HEK293 (cell line): ENCODE data around the gene GPR162.
A peak's percentile ranks its signal among the peaks of the same experiment; 100 is the strongest.

ENCODE experiments used
- ATF2 ChIP-seq: fragments of 450-650 bp; formaldehyde crosslinking; IDR thresholded peaks from 2 replicates; pipeline ENCODE4 v1.5.1; 2016; ENCODE audit warnings: missing biosample characterization, missing genetic modification characterization, low read depth
- BCL6B ChIP-seq: fragments of 450-650 bp; formaldehyde crosslinking; IDR thresholded peaks from 2 replicates; pipeline ENCODE4 v1.5.1; 2017; ENCODE audit warnings: missing biosample characterization, missing genetic modification characterization
- CTCF ChIP-seq: fragments of 450-650 bp; formaldehyde crosslinking; IDR thresholded peaks from 2 replicates; pipeline ENCODE4 v1.5.1; 2016; ENCODE audit warnings: missing biosample characterization, missing genetic modification characterization
- MEIS1 ChIP-seq: sonication (generic); formaldehyde crosslinking; IDR thresholded peaks from 2 replicates; pipeline ENCODE4 v1.8.1; 2022; ENCODE audit warnings: missing genetic modification reagents, mild to moderate bottlenecking, borderline replicate concordance
- OSR2 ChIP-seq: fragments of 450-650 bp; formaldehyde crosslinking; IDR thresholded peaks from 2 replicates; pipeline ENCODE4 v1.5.1; 2016; ENCODE audit warnings: missing biosample characterization, missing genetic modification characterization
- OVOL3 ChIP-seq: fragments of 450-650 bp; formaldehyde crosslinking; IDR thresholded peaks from 2 replicates; pipeline ENCODE4 v1.5.1; 2016; ENCODE audit warnings: missing biosample characterization, missing genetic modification characterization
- SP3 ChIP-seq: fragments of 450-650 bp; formaldehyde crosslinking; IDR thresholded peaks from 2 replicates; pipeline ENCODE4 v1.5.1; 2016; ENCODE audit warnings: missing biosample characterization, missing genetic modification characterization
- WT1 ChIP-seq: fragments of 450-650 bp; formaldehyde crosslinking; IDR thresholded peaks from 2 replicates; pipeline ENCODE4 v1.5.1; 2016; ENCODE audit warnings: missing biosample characterization, missing genetic modification characterization
- ZNF132 ChIP-seq: fragments of 450-650 bp; formaldehyde crosslinking; IDR thresholded peaks from 2 replicates; pipeline ENCODE4 v1.5.1; 2017; ENCODE audit warnings: missing biosample characterization, missing genetic modification characterization, borderline replicate concordance
- ZNF248 ChIP-seq: fragments of 450-650 bp; formaldehyde crosslinking; IDR thresholded peaks from 2 replicates; pipeline ENCODE4 v1.5.1; 2017; ENCODE audit warnings: missing biosample characterization, missing genetic modification characterization
- ZNF341 ChIP-seq: fragments of 450-650 bp; formaldehyde crosslinking; IDR thresholded peaks from 2 replicates; pipeline ENCODE4; 2016; ENCODE audit warnings: low read depth, missing biosample characterization, missing genetic modification characterization
- ZNF354C ChIP-seq: fragments of 450-650 bp; formaldehyde crosslinking; IDR thresholded peaks from 2 replicates; pipeline ENCODE4 v1.5.1; 2016; ENCODE audit warnings: missing biosample characterization, missing genetic modification characterization, low read depth, borderline replicate concordance
- ZNF37A ChIP-seq: fragments of 450-650 bp; IDR thresholded peaks from 2 replicates; pipeline ENCODE4 v1.5.1; 2018; ENCODE audit warnings: missing biosample characterization, missing genetic modification characterization
- ZNF391 ChIP-seq: fragments of 450-650 bp; formaldehyde crosslinking; IDR thresholded peaks from 2 replicates; pipeline ENCODE4 v1.5.1; 2016; ENCODE audit warnings: low read depth, missing biosample characterization, missing genetic modification characterization, borderline replicate concordance
- ZNF404 ChIP-seq: fragments of 450-650 bp; formaldehyde crosslinking; IDR thresholded peaks from 2 replicates; pipeline ENCODE4 v1.5.1; 2017; ENCODE audit warnings: missing biosample characterization, missing genetic modification characterization
- ZNF423 ChIP-seq: fragments of 450-650 bp; formaldehyde crosslinking; IDR thresholded peaks from 2 replicates; pipeline ENCODE4 v1.5.1; 2016; ENCODE audit warnings: missing biosample characterization, missing genetic modification characterization
- ZNF488 ChIP-seq: fragments of 450-650 bp; formaldehyde crosslinking; IDR thresholded peaks from 2 replicates; pipeline ENCODE4 v1.5.1; 2016; ENCODE audit warnings: missing biosample characterization, missing genetic modification characterization
- ZNF510 ChIP-seq: fragments of 450-650 bp; formaldehyde crosslinking; IDR thresholded peaks from 2 replicates; pipeline ENCODE4 v1.5.1; 2018; ENCODE audit warnings: mild to moderate bottlenecking, missing genetic modification characterization, missing biosample characterization; ENCODE audit not compliant: insufficient replicate concordance
- ZNF530 ChIP-seq: fragments of 450-650 bp; formaldehyde crosslinking; IDR thresholded peaks from 2 replicates; pipeline ENCODE4 v1.5.1; 2016; ENCODE audit warnings: low read depth, missing biosample characterization, missing genetic modification characterization
- ZNF548 ChIP-seq: fragments of 450-650 bp; formaldehyde crosslinking; IDR thresholded peaks from 2 replicates; pipeline ENCODE4 v1.5.1; 2016; ENCODE audit warnings: missing biosample characterization, missing genetic modification characterization
- ZNF560 ChIP-seq: fragments of 450-650 bp; formaldehyde crosslinking; IDR thresholded peaks from 2 replicates; pipeline ENCODE4 v1.5.1; 2017; ENCODE audit warnings: missing biosample characterization, missing genetic modification characterization, borderline replicate concordance
- ZNF621 ChIP-seq: fragments of 450-650 bp; formaldehyde crosslinking; IDR thresholded peaks from 2 replicates; pipeline ENCODE4 v1.5.1; 2017; ENCODE audit warnings: missing biosample characterization, missing genetic modification characterization
- ZNF629 ChIP-seq: fragments of 450-650 bp; formaldehyde crosslinking; IDR thresholded peaks from 2 replicates; pipeline ENCODE4 v1.5.1; 2017; ENCODE audit warnings: missing biosample characterization, missing genetic modification characterization
- ZNF776 ChIP-seq: fragments of 450-650 bp; formaldehyde crosslinking; IDR thresholded peaks from 2 replicates; pipeline ENCODE4 v1.5.0; 2017; ENCODE audit warnings: missing biosample characterization, missing genetic modification characterization, borderline replicate concordance
- TF ChIP-seq, protein P1 (sequence below): fragments of 450-650 bp; formaldehyde crosslinking; IDR thresholded peaks from 2 replicates; pipeline ENCODE4 v1.5.1; 2016; ENCODE audit warnings: missing biosample characterization, missing genetic modification characterization
- TF ChIP-seq, protein P2 (sequence below): fragments of 450-650 bp; formaldehyde crosslinking; IDR thresholded peaks from 2 replicates; pipeline ENCODE4 v1.5.1; 2016; ENCODE audit warnings: missing biosample characterization, missing genetic modification characterization
- TF ChIP-seq, protein P3 (sequence below): fragments of 450-650 bp; IDR thresholded peaks from 2 replicates; pipeline ENCODE4 v1.5.1; 2018; ENCODE audit warnings: missing biosample characterization, mild to moderate bottlenecking, missing genetic modification characterization
- TF ChIP-seq, protein P4 (sequence below): fragments of 450-650 bp; formaldehyde crosslinking; IDR thresholded peaks from 2 replicates; pipeline ENCODE4 v1.5.1; 2016; ENCODE audit warnings: missing biosample characterization, missing genetic modification characterization, low read depth

The GPR162 gene

DNA sequence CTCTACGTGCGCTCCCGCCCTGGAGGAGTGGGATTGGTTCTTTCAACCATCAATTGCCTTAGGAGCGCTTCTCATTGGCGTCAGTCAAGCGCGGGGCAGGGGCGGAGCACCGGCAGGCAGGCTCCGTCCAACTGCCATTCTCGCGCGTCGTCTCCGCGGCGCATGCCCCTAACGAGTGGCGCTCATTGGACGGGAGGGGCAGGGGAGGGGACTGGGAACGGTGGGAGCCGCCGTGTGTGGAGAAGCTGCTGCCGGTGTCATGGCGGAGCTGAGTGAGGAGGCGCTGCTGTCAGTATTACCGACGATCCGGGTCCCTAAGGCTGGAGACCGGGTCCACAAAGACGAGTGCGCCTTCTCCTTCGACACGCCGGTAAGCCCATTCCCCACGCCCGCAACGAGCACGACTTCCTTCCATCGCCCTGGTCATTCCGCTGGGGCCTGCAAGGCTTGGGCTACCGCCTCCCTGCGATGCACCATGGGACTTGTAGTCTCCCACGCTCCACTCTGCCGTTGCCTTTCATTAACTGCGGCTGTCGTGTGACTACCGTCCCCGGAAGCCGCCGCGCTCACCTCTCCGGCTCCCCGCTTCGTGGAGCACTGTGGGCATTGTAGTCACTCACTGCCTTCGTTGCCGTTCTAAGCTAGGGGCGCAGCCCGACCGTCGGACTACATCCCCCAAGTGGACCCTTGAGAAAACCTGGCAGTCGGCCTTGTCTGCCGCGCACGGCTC, 30.5 kb downstream of the GPR162 start, which contains the start of gene USP5 (continued):
- TF ChIP-seq, protein P1, sequence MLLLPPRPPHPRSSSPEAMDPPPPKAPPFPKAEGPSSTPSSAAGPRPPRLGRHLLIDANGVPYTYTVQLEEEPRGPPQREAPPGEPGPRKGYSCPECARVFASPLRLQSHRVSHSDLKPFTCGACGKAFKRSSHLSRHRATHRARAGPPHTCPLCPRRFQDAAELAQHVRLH (tag by site-specific recombination) = peak; percentile 94
- TF ChIP-seq, protein P2, sequence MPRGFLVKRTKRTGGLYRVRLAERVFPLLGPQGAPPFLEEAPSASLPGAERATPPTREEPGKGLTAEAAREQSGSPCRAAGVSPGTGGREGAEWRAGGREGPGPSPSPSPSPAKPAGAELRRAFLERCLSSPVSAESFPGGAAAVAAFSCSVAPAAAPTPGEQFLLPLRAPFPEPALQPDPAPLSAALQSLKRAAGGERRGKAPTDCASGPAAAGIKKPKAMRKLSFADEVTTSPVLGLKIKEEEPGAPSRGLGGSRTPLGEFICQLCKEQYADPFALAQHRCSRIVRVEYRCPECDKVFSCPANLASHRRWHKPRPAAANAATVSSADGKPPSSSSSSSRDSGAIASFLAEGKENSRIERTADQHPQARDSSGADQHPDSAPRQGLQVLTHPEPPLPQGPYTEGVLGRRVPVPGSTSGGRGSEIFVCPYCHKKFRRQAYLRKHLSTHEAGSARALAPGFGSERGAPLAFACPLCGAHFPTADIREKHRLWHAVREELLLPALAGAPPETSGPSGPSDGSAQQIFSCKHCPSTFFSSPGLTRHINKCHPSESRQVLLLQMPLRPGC = peak; percentile 87
- no peak for TF ChIP-seq ZNF548 (tag by site-specific recombination)
- TF ChIP-seq, protein P3, sequence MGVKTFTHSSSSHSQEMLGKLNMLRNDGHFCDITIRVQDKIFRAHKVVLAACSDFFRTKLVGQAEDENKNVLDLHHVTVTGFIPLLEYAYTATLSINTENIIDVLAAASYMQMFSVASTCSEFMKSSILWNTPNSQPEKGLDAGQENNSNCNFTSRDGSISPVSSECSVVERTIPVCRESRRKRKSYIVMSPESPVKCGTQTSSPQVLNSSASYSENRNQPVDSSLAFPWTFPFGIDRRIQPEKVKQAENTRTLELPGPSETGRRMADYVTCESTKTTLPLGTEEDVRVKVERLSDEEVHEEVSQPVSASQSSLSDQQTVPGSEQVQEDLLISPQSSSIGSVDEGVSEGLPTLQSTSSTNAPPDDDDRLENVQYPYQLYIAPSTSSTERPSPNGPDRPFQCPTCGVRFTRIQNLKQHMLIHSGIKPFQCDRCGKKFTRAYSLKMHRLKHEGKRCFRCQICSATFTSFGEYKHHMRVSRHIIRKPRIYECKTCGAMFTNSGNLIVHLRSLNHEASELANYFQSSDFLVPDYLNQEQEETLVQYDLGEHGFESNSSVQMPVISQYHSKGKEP (tag by site-specific recombination) = peak; percentile 36; the same call in 1 of the 2 replicates
- TF ChIP-seq ZNF776 (tag by site-specific recombination) = no peak
- TF ChIP-seq CTCF = peak; percentile 70
- no peak for TF ChIP-seq ZNF510 (tag by site-specific recombination)
- no peak for TF ChIP-seq ZNF560 (tag by site-specific recombination)
- TF ChIP-seq OVOL3 (tag by site-specific recombination) = peak; percentile 75; the same call in 1 of the 2 replicates
- no peak for TF ChIP-seq ZNF488 (tag by site-specific recombination)
- TF ChIP-seq ZNF37A = no peak
- TF ChIP-seq BCL6B (tag by site-specific recombination) = no peak
- peak; percentile 95 for TF ChIP-seq WT1
- TF ChIP-seq ZNF423 (tag by site-specific recombination) = no peak
- peak; percentile 99 for TF ChIP-seq SP3 (tag by site-specific recombination)
- TF ChIP-seq ATF2 (tag by site-specific recombination) = no peak
- no peak for TF ChIP-seq ZNF404 (tag by site-specific recombination)
- TF ChIP-seq, protein P4, sequence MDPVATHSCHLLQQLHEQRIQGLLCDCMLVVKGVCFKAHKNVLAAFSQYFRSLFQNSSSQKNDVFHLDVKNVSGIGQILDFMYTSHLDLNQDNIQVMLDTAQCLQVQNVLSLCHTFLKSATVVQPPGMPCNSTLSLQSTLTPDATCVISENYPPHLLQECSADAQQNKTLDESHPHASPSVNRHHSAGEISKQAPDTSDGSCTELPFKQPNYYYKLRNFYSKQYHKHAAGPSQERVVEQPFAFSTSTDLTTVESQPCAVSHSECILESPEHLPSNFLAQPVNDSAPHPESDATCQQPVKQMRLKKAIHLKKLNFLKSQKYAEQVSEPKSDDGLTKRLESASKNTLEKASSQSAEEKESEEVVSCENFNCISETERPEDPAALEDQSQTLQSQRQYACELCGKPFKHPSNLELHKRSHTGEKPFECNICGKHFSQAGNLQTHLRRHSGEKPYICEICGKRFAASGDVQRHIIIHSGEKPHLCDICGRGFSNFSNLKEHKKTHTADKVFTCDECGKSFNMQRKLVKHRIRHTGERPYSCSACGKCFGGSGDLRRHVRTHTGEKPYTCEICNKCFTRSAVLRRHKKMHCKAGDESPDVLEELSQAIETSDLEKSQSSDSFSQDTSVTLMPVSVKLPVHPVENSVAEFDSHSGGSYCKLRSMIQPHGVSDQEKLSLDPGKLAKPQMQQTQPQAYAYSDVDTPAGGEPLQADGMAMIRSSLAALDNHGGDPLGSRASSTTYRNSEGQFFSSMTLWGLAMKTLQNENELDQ (tag by site-specific recombination) = no peak
- TF ChIP-seq ZNF621 (tag by site-specific recombination) = no peak
- no peak for TF ChIP-seq ZNF354C (tag by site-specific recombination)
- TF ChIP-seq ZNF391 = 0 out of 2 replicates have a peak, but pooled peaks have one; percentile 68
- TF ChIP-seq MEIS1 = no peak
- TF ChIP-seq ZNF629 (tag by site-specific recombination) = peak; percentile 52; the same call in 1 of the 2 replicates
- no peak for TF ChIP-seq ZNF132 (tag by site-specific recombination)
- peak; percentile 95 for TF ChIP-seq OSR2 (tag by site-specific recombination)
- TF ChIP-seq ZNF248 (tag by site-specific recombination) = no peak
- no peak for TF ChIP-seq ZNF530 (tag by site-specific recombination)
- peak; percentile 93 for TF ChIP-seq ZNF341 (tag by site-specific recombination)
